ENCODE data around the gene SELENOO.

DNA sequence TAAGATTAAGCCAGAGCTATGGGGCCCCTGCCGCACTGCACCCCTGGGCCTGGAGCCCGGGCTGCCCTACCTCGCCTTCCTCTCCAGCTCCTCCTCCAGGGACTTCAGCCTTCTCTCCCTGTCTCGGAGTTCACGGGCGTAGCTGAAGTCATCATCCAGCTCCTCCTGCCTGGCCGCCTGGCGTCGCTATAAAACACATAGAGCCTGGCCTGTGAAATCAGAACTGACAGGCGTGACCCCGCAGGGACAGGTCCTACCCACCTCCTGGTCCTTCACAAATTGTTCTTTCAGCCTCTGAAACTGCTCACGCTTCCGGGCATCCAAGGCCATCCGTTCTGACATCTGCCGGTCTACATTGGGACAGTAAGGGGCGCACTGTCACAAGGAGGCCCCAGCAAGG, 23.3 kb downstream of the SELENOO start:
- TF ChIP-seq ZNF565 (CRISPR knock-in tag; conservative IDR thresholded peaks at IDR 0.05; ENCODE audit: low read depth) (no peak), BACH2 (CRISPR knock-in tag; IDR thresholded peaks at IDR 0.05; ENCODE audit: borderline replicate concordance) (no peak), CSDC2 (CRISPR knock-in tag; IDR thresholded peaks at IDR 0.05) (no peak), ARNTL (CRISPR knock-in tag; IDR thresholded peaks at IDR 0.05; ENCODE audit: borderline replicate concordance, low read depth) (no peak), GLIS3 (CRISPR knock-in tag; IDR thresholded peaks at IDR 0.05) (no peak)
- TF ChIP-seq, protein P1, sequence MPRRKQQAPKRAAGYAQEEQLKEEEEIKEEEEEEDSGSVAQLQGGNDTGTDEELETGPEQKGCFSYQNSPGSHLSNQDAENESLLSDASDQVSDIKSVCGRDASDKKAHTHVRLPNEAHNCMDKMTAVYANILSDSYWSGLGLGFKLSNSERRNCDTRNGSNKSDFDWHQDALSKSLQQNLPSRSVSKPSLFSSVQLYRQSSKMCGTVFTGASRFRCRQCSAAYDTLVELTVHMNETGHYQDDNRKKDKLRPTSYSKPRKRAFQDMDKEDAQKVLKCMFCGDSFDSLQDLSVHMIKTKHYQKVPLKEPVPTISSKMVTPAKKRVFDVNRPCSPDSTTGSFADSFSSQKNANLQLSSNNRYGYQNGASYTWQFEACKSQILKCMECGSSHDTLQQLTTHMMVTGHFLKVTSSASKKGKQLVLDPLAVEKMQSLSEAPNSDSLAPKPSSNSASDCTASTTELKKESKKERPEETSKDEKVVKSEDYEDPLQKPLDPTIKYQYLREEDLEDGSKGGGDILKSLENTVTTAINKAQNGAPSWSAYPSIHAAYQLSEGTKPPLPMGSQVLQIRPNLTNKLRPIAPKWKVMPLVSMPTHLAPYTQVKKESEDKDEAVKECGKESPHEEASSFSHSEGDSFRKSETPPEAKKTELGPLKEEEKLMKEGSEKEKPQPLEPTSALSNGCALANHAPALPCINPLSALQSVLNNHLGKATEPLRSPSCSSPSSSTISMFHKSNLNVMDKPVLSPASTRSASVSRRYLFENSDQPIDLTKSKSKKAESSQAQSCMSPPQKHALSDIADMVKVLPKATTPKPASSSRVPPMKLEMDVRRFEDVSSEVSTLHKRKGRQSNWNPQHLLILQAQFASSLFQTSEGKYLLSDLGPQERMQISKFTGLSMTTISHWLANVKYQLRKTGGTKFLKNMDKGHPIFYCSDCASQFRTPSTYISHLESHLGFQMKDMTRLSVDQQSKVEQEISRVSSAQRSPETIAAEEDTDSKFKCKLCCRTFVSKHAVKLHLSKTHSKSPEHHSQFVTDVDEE (CRISPR knock-in tag; IDR thresholded peaks at IDR 0.05) = no peak
- TF ChIP-seq, protein P2, sequence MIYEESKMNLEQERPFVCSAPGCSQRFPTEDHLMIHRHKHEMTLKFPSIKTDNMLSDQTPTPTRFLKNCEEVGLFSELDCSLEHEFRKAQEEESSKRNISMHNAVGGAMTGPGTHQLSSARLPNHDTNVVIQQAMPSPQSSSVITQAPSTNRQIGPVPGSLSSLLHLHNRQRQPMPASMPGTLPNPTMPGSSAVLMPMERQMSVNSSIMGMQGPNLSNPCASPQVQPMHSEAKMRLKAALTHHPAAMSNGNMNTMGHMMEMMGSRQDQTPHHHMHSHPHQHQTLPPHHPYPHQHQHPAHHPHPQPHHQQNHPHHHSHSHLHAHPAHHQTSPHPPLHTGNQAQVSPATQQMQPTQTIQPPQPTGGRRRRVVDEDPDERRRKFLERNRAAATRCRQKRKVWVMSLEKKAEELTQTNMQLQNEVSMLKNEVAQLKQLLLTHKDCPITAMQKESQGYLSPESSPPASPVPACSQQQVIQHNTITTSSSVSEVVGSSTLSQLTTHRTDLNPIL (CRISPR knock-in tag; IDR thresholded peaks at IDR 0.05; ENCODE audit: low read depth) = no peak
